Measurements from ENCODE around the gene UPF2.
"Not testable (repeated sequence)": the region's sequence is repeated elsewhere in the genome, so short reads cannot be mapped to it uniquely, and the experiment has no call there.

UPF2 gene

DNA sequence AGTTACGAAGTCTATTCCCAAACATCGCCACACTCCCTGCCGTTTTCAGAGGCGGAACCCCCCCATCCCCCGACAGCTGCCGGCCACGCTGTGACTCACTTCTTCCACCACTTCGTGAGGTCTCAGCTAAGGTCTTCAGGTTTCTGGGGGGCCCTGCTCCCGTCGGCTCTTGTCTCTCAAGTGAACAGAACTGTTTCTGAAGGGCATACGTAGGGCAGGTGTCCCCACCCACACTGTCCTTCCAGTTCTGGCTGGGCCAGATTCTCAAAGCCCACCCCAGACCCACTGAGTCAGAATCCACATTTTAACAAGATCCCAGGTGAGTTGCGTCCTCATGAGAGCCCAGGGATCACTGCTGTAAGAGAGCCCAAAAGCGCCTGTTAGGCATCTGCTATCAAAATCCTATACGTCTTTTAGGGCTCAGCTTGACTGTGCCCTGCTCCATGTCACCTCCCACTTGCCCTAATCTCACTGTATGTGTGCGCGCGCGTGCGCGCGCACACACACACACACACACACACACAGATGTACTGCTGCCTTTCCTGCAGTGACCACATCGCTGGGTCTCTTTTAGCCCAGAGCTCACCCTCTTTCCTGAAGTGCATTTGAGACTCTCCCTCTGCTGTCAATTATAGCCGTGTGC is 140.7 kb downstream of the UPF2 start:
- no peak for DNase-seq

DNA sequence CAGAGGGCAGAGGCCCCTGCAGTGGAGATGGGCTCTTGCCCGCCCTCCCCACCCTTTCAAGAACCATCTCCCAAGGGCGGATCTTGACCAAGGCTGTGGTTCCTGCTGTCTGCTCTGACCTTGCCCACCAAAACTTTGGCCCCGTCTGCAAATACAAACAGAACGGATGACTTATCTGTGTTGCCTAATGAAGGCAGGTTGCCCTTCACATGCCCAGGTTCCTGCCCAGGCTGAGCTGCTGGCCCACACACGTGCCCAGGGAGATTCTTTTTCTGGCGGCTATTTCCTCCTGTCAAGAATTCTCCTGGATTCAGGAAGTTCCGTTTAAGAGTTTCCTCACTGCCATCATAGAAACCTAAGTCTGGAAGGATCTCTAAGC is 141.2 kb downstream of the UPF2 start:
- DNase-seq, result no peak

DNA sequence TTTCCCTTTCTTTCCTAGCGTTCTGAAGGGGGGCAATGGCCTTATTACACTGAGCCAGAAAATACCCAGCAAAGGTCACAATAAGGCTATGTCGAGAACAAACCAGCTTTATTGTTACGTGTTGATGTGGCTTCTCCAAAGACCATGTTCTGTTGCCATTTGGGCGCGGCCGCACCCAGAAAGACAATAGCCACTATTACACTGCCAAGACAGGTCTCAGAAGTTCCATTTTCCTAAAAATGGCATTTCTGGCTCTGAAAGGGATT is 141.6 kb downstream of the UPF2 start:
- DNase-seq, result no peak

DNA sequence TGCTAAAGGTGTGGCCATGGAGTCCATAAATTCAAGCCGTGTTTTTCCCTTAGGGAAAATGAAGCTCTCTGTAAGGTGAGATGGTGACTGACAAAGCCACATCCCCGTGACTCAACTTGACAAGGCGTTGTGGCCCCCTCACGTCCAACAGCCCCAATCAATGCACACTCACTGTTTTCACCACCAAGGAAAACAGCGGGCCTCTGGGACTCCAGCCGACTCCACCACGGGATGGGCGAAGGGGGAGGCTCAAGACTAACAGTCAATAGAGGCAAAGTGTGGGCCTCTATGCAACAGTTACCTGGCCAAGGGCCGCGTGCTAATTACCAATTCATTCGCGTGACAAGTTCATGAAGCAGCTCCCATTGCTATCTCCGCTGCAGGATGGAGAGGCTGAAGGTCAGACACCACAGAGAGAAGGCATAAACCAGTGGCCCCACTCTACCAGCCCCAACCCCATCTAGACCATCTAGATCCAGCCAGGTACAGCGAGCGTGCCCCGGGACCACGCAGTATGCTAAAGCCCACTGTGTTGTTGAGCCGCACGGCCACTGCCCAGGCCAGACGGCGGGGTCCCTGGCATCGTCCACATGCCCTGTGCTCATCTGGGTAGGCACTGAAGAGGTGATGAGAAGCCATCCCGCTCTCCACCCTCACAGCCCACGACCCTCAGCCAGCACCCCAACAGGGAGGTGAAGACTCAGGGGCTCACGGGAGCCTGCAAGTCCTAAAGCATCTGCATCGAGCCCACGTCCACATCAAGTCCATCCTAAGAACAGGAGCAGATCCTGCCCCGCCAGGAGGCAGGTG is 143.3 kb downstream of the UPF2 start:
- DNase-seq, result no peak

DNA sequence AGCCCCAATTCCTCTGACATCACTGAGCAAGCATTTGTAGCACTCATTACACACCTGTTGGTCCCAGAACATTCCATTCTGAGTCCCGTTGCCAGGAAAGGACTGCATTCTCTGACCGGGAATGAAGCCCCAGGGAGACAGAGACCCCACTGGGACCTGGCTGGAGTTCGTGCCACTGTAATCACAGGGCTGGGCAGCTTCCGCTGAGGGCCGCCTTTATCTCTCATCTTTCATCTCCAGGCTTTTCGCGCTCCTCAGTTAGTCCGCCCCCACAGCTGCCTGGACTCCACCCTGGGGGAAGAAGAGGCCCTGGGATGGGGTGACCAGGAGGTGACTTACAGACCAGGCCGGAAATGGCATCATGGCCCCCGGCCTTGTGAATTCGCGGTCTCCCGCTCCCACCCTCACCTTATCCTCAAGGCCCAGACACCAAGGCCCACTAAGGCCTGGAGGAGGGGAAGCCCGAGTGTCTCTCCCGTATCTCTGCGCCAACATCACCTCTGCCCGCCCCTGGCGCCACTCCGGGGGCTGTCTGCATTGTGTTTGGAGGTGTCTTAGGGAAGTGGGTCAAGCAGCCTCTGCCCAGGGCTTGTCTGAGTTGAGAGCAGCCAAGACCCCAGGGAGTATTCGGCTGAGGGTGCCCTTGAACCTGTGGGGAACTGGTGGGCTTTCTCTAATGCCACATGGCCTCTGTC is 144.1 kb downstream of the UPF2 start:
- no peak for DNase-seq

DNA sequence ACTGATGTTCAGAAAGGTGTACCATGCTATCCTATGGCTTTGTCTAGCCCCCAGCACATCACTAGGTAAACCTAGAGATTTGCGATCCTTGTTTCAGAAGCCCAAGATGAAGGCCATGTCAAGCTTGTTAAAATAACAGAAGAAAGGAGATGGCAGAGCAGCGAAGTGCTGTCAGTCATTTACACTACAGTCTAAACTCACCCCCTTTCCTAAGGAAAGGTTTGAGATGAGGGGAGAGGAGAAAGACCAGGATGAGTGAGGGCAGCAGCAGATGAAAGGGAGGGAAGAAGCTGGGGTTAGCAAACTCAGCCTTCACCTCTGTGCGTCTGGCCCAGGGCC is 144.6 kb downstream of the UPF2 start:
- DNase-seq, result no peak

DNA sequence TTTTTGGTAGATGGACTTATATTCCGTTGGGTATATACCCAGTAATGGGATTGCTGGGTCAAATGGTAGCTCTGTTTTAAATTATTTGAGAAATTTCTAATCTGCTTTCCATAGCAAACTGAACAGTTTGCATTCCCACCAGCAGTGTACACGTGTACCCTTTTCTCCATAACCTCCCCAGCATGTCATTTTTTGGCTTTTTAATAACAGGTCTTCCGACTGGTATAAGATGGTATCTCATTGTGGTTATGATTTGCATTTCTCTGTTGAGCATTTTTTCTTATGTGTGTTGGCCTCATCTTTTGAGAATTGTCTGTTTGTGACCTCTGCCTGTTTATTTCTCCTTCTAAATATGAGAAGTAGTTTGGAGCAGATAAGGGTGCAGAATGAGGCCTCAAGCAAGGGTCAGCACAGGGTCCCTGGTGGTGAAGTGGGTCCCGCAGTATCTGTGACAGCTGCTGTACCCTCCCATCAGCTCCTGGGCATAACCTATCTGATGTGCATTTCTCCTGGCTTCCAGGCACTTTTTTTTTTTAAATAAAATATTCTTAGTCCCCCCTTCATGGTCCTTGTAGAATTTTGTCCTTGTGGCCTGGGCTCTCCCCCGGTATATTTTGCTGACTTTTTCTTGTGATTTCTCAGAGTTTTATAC is 145.9 kb downstream of the UPF2 start:
- DNase-seq, result no peak

DNA sequence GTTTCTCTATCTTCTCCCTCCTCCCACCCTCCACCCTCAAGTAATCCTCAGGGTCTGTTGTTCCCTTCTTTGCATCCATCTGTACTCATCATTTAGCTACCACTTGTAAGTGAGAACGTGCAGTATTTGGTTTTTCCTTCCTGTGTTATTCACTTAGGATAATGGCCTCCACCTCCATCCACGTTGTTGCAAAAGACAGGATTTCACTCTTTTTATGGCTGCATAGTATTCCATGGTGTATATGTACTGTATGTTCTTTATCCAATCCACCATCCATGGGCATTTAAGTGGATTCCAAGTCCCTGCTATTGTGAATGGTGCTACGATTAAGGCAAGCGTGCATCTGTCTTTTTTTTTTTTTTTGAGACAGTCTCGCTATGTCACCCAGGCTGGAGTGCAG is 147.0 kb downstream of the UPF2 start:
- no peak for DNase-seq

DNA sequence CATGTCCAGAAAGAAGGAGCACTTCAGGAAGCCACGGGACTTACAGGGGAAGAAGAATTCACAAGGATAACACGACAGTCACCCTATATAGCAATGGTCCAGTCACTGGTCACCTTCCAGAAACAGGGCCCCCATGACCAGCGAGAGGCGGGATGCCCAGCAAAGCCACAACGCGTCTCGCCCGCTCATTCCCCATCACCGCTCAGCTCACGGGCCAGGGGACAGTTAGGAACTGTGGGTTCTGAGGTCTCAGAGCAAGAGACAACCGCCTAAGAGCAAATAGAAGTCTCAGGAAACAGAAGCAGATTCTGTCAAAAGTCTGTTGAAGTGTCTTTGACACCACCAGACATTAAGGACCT is 147.5 kb downstream of the UPF2 start:
- DNase-seq, result no peak

DNA sequence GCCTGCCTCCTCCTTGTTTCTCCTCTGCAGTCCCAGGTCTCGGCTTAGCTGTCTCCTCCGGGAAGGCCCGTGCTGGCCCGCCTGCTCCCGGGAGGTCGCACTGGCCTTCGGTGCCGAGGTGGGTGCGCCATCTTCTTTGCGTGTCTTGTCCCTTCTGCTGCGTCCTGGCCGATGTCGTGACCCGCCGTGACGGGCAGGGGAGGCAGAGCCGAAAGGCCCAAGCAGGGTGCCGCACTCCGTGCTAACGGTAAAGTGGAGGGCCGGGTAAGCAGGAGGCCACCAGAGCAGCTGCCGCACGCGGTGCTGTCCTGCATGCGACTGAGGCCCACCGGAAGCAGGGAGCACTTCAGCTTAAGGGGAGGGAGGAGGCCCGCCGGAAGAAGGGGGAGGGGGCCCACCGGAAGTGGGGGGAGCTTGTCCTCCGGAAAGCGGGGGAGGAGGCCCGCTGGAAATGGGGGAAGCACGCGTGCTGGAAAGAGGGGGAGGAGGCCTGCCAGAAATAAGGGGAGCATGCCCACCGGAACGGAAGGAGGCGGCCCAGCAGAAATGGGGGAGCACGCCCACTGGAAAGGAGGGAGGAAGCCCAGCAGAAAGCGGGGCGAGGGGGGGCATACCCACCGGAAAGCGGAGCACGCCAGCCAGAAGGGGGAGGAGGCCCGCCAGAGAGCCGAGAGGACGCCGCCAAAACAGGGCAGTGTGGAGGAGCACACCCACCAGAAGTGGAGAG is 148.1 kb downstream of the UPF2 start:
- DNase-seq, result no peak

DNA sequence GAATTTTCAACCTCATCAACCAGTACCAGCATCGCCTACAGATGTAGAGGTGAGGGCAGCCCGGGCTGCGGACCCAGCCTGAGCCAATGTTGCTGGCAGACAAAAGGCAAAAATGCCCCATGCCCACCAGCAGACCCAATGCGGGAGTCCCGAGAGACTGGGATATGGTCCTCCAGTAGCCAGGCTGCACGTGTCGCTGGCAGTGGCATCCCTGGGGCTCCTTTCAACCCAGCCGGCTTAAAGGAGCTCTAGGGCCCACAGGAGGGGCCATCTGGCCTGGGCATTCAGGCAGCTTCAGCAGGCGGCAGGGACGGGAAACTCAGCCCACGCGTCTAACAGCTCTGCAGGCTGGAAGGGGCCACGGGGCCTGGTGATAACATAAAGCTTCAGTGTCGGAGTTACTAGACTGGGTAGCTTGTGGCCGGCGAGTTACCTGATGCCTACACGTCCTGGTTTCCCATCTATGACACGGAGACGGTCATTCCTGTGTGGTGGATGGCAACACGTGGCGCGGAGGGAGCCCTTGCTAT is 148.8 kb downstream of the UPF2 start:
- no peak for DNase-seq

DNA sequence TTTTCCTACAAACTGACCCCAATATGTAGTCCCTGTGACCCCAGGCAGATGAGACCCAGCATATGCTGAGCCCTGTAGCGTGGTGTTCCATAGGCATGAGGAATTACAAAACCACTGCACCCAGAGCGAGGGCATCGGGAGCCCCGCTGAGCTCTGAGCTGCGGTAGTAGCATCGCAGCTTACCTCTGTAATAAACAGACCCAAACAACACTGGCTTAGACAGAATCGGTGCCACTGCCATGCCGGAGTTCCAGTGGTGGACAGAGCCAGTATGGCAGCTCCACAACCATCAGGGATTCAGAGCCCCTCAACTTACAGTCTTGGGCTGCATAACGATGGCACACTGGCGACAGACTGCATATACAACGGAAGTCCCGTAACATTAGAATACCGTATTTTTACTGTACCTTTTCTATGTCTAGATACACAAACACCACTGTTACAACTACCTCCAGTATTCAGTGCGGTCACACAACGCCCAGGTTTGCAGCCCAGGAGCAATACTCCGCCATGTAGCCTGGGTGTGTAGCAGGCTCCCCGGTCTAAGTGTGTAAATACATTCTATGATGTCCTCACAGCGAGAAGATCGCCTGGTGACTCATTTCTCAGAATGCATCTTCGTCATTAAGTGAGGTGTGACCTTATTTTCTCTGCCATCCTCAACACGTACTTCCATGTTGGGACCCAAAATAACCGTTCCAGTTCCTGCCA is 150.7 kb downstream of the UPF2 start:
- DNase-seq, result no peak

DNA sequence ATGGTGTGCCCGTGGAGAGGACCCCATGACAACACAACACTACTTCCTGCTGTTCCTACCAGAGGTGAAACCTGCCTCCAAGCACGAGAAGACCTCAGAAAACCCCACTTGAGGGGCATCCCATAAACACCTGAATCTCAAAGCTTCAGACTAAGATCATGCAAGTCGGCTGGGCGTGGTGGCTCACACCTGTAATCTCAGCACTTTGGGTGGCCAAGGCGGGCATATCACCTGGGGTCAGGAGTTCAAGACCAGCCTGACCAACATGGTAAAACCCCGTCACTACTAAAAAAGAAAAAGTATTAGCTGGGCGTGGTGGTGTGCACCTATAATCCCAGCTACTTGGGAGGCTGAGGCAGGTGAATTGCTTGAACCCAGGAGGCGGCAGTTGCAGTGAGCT is 153.3 kb downstream of the UPF2 start:
- not testable (repeated sequence) for DNase-seq

DNA sequence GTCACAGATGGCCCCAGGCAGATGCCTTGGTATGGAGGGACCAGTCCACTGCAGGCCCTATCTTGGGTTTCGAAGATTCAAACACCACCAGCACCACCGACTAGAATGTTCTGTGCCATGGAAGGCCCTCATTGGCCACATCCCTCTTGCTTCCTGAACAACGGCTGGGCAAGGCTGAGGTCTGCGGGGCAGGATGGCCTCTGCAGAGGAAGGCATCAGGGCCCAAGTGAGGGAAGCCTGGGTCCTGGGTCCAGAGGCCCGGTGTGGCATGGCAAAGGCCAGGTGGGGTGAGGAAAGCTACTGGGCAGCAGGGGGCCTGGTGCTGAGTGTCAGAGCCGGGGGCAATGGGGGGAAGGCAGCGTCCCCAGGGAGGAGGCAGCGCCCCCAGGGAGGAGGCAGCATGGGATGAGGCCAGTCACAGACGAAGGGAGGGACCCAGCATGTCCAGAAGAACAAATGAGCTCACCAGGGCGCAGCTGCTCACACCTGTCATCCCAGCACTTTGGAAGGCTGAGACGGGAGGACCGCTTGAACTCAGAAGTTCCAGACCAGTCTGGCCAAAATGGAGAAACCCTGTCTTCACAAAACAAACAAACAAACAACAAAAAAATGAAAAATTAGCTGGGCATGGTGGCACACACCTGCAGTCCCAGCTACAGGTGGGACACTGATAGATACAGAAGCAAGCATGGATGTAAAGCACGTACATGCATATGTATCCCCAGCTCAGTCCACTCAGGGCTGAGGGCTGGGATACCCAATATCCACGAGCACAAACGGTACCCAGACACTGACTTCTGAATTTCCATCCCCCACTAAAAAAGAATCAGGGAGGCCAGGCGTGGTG is 155.0 kb downstream of the UPF2 start:
- DNase-seq, result no peak

DNA sequence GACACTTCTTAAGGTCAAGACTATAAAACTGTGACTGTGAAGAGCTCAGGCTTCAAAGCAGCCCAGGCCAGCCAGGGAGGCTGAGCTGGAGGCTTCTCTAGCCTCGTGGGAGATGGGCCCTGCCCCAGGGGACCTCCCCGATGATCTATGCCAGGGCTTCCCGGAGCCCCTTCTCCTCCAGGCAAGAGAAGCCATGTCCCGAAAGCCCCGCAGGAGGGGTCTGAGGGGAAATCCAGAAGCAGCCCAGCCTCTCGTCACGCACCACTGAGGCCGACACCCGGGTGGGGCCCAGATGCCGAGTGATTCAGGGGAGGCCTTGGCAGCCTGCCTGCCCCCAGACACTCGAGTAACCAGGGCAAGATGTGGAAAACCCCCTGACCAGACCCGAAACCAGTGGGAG is 155.8 kb downstream of the UPF2 start:
- no peak for DNase-seq

DNA sequence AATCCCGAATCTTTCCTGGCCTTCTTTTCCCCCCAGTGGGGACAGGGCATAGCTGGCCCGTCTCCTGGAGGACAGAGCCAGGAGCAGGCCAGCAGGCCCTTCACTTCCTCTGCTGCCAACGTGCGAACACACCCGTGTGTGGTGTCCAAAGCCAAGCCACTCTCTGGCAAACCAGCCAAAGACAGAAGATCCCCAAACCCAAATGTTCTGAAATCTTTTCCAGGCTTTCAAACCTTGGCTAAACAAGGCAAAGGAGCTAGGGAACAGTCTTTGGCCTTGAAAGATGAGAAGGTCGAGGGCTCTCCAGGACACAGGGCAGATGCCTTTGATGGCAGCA is 156.5 kb downstream of the UPF2 start:
- no peak for DNase-seq

DNA sequence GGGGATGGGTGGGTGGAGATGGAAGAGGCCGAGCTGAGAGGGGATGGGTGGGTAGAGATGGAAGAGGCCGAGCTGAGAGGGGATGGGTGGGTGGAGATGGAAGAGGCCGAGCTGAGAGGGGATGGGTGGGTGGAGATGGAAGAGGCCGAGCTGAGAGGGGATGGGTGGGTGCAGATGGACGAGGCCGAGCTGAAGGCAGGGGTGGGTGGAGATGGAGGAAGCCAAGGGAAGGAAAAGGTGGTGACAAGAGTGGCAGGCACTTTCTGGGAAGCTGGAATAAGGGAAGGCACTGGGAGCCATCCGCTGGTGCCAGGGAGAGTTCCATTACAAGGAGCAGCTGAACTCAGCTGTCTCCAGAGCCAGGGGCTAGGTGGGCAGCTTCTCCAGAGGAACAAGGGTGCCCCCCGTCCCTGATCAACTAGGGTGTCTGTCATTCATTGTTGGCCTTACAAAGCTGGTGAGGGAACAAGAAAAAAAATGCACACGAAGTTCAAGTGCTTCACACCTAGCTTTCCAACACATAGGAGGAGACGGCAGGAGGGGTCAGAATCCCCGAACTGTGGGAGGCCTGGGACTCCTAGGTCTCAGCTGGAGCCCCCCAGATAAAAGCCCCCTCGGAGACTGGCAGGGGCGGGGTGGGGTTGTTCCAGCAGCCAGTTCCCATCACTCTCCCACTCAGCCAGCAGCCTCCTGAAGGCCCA is 157.0 kb downstream of the UPF2 start:
- no peak for DNase-seq

DNA sequence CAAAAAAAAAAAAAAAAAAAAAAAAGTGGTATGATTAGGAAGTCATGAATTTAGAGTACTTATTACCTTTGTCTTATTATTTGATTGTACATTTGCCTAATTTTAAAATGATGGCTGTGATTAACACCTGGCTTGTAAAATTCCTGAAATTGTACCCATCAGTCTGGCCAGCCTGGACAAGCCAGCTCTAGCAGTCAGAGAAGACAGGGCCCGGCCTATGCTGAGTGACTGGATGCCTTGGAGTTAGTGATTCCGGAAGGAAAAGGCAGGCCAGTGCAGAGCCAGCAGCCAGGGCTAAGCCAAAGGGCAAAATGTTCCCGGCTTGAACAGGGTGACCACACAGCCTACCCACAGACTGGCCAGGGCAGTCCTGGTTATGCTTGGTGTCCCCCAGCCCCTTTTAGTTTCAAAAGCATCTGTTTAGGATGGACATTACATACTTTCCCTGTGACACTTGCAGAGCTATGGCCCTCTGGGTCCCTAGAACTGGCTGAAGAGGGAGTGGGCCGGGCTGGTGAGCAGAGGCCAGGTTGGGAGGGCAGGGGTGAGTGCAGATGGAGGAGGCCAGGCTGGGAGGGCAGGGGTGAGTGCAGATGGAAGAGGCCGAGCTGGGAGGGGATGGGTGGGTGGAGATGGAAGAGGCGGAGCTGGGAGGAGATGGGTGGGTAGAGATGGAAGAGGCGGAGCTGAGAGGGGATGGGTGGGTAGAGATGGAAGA is 157.7 kb downstream of the UPF2 start:
- no peak for DNase-seq

DNA sequence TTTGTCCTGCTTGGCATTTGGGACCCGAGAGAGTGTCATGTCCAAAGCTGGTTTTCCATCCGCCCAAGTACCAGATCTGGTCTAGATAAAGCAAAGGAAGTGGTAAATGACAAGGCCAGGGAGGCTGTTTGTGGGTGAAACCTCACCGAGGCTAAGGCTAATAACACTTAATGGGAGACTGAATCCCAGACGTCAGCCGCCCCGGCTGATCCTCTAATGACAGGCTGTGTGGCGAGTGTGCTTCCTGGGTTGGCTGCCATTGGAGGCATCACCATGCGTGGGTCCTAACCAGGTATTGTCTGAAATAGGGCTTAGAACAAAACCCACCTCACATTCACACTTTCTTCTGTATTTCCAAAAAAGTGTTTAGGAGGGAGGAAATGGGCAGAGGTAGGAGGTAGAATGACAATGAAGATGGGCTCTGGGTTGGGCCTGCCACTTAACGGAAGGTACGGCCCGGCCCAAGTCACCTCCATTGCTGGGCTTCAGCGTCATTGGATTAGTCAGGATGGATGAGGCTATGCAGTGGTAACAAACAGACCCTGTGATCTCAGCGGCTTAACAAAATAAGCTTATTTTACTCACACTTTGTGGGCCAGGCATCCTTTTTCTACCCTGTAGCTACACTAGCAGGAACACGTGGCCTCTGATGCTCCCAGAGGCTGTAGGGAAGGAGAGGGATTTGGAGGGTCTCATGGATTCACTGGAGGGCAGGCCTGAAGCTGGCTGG is 159.8 kb downstream of the UPF2 start:
- DNase-seq, result no peak

All from stimulated activated CD4-positive, alpha-beta T cell treated with anti-CD3 and anti-CD28 coated beads, Interleukin-4, amount 100 ng/mL, for 24 hours (primary cell).